Non-pigmented ciliary epithelial cell (primary cell): ENCODE measurements around the gene ARID2.

Source experiments
- DNase-seq: peaks from one replicate; pipeline ENCODE4 v3.0.0-alpha.2; 2010; ENCODE audit warnings: low read depth

Gene ARID2

DNA sequence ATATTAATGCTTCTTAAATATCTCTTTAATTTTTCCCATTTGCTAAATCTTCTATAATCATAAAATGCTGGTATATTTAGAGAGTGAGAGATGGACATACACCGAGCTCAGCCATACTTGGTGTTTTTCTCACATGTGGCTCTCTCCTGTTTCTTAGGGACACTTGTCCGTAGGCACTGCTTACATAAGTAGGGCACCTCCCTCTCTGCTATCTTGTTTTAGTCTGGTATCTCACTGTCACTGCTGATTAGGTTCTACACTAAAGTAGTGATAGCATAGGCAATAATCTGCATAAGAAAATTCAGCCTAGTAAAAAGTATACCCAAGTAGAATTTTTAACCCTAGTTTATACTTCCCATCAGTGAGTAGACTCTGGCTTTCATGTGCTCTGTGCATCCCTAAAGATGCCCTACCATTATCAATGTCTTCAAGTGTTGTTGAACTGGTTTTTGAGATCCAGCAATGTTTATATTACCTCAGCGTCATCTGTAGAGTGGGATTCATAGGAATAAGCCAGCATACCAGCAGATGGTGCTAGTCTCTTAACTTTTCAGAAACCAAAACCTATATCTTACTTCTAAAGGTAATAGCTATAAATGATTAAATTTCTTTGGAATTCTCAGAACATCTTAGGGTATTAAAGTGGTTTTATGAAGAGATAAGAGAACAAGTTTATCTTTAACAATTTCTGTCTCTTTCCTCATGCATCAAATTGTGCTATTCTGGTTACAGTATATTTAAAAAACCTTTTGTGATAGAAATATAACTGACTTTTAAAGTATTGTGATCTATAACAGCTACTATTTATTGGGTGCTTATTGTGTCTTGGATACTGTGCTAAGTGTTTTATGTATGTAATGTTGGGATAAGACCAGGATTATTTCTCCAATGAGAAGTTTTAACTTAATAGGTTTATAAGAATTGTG lies 32.9 kb downstream of the ARID2 start:
- DNase-seq, result peak; percentile 24

DNA sequence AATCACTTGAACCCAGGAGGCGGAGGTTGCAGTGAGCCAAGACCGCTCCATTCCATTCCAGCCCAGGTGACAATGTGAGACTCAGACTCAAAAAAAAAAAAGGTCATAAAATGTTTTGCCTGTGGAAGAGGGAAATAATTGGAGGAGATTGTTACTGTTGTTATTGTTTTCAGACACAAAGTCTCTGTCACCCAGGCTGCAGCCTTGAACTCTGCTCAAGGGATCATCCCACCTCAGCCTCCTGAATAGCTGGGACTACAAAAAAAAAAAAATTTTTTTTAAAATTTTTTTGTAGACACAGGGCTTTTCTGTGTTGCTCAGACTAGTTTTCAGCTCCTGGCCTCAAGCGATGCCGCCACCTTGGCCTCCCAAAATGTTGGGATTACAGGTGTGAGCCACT lies 33.9 kb downstream of the ARID2 start:
- no peak for DNase-seq

DNA sequence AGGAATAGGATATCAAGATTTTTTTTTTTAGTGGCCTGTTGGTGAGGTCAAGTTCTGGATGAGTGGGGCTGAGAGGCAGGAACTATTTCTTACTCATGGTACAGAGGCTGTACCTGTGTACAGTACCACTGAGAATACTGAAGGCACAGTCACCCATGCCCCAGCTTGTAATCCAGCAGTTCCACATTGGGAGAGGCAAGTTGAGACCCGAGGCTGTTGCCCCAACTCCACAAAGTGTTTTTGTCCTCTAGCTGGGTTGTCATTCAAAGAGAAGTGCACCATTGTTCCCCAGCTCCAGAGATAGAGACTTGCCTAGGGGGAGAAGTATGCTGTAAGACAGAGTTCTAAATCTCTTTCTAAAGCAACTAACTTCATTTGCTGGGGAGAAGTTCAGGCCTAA lies 38.7 kb downstream of the ARID2 start:
- DNase-seq, result no peak

DNA sequence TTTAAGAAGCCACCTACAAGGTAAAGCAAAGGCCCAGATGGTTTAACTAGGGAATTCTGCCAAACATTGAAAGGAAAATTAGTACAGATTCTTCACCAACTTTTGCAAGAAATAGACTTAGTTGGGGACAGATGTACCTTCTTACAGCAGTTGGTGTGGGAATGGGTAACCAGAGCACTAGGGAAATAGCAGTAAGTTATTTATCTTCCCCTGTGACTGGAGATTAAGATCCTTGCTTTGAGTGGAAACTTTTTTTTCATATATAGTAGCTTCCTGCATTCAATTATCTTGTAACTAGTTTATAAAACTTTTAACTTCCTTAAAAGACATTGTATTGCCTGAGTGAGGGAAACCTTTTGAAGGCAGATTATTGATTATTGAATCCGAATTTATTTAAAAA lies 44.2 kb downstream of the ARID2 start:
- DNase-seq, result no peak

DNA sequence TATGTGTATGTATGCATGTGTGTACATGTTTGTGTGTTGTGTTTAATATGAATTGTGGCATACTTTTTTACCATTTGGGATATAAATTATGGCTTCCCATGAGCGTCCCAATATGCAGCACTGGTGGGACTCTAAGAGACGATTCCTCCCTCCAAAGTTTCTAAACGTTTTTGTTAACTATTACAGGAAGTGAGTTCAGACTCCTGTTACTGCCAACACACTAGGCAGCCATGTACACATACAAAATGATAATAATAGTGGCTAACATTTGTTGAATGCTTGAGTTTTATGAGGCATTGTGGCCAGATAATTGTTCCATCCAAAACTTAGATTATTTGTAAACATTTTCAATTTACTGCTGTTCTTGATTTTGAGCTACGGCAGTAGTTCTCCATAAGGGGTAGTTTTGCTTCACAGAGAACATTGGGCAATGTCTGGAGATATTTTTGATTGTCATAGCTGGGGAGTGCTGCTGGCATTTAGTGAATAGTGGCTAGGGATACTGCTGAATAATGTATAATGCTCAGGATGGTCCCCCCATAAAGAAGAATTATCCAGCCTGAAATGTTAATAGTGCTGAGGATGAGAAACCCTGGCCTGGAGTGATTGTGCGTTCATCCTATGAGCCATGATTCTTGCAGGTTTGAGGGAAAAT lies 45.1 kb downstream of the ARID2 start:
- no peak for DNase-seq

DNA sequence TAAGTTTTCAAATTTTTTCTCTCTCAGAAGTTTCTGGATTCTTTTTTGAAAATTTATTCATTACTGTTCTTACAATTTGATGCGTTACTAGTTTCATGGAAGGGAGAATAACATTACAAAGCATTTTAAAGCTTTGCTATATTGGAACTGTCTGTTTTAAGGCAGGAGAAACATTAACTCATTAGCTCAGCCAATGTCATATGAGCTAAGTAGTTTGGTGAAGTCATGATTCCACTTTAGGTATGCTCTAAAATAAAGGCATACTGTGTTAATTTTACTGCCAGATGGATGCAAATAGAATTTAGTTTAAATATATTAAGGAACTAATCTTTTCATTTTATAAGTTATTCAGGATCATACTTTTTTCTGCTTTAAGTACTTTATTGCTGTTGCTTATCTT lies 46.0 kb downstream of the ARID2 start:
- no peak for DNase-seq

GRCh38 chr12:45775964-45776363 lies 46.5 kb downstream of the ARID2 start:
- DNase-seq, result no peak

DNA sequence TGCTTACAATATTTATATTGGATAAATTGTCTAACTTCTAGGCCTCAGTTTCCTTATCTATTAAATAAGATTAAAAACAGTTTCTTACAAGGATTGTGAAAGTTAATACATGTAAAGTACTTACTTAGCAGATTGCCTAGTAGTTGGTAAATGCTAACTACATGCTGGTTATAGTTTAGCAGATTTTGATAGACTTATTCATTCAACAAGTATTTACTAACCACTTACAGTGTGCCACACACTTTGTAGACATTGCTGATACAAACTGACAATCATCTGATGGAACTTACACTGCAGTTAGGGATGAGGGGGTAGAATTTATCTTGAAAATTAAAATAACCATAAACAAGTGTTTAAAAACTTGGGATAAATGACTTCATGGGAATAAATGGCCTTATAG lies 50.4 kb downstream of the ARID2 start:
- no peak for DNase-seq

- DNase-seq, result no peak
These were observed 51.6 kb downstream of the ARID2 start for GRCh38 chr12:45781080-45781479.

DNA sequence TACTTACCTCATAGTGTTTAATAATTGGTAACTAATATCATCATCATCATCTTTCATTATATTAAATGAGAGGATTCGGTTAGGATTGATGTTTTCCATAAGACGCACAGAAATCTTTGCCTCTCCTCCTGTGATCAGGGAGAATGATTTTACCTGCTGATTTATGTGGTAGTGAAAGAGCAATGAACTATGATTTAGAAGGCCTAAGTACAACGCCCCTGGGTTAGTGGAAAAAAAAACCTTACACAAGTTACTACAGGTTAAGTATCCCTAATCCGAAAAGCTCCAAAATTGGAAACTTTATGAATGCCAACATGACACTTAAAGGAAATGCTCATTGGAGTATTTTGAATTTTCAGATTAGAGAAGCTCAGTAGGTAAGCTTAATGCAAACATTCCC lies 55.8 kb downstream of the ARID2 start:
- no peak for DNase-seq

GRCh38 chr12:45789025-45789424 lies 59.5 kb downstream of the ARID2 start:
- no peak for DNase-seq

GRCh38 chr12:45794422-45794821 lies 64.9 kb downstream of the ARID2 start:
- no peak for DNase-seq

GRCh38 chr12:45801625-45802024 lies 72.1 kb downstream of the ARID2 start:
- no peak for DNase-seq

GRCh38 chr12:45803111-45803510 lies 73.6 kb downstream of the ARID2 start:
- DNase-seq, result no peak

DNA sequence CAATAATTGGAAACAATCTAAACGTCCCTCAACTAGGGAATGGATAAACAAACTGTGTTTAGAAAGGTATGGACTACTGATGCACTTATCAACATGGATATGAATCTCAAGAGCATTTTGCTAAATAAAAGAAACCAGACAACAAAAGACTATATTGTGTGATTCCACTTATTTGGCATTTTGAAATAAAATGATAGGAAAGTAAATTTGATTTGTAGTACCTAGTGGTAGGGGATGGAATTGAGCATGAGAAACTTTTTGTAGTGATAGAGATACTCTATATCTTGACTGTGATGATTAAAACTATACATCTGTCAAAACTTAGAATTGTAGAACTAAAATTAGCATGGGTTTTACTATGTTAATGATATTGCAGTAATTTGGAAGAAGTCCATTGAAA lies 87.1 kb downstream of the ARID2 start:
- DNase-seq, result no peak

DNA sequence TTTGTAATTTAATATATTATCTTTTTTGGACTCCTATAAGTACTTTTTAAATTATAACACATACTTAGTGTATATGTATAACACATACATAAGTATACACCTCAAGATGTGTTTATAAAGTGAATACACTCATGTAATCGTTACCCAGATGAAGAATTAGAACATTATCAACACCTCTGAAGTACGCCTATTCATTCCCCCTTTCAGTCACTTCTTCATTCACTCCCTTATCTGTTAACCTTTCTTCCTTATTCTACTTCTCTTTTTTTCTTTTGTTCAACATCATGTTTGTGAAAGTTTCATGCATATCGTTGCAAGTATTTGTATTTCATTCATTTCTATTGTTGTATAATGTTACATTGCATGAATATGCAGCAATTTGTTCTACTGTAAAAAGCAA lies 98.5 kb downstream of the ARID2 start:
- DNase-seq, result no peak

DNA sequence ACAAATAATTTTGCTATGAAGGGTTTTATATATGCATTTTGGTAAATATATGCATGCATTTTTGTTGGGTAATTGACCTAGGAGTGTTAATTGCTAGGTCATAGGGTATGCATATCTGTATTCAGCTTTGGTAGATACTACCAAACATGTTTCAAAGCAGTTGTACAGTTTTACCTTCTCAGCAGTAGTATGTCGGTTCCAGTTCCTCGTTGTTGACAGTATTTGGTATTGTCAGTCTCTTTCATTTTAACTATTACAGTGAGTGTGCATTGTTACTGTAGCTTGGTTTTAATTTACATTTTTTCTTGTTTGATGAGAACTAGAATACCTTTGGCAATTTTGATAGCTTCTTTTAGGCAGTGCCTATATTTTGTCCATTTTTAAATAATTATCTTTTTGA lies 98.9 kb downstream of the ARID2 start:
- DNase-seq, result no peak

DNA sequence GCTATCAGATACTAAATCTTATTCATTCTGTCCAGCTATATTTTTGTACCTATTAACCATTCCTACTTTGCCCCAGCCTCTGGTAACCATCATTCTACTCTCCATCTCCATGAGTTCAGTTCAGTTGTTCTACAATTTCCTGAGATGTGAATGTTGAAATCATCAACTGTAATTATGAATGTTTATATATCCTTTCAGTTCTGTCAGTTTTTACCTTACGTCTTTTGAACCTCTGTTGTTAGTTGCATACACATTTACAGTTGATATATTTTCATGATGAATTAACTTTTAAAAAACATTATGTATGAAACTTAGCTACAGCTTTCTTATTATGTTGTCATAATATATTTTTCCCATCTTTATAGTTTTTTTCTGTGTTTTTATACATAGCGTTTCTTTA lies 102.1 kb downstream of the ARID2 start:
- DNase-seq, result no peak

DNA sequence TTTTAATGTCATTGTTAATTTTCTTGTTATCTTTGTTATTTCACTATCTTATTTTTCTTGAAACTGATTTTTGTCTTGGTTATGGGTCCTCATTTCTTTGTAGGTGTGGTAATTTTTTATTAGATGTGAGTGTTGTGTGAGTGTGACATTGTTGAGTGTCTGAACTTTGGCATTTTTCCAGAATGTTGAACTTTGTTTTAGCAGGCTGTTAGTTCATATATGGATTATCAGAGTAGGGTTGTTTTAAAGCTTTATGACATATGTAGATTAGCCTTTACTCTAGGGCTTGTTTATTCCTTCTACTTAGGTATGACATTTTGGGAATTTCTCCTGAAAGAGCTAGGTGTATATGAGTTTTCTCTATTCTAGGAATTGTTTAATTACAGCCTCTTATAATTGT lies 103.9 kb downstream of the ARID2 start:
- no peak for DNase-seq

DNA sequence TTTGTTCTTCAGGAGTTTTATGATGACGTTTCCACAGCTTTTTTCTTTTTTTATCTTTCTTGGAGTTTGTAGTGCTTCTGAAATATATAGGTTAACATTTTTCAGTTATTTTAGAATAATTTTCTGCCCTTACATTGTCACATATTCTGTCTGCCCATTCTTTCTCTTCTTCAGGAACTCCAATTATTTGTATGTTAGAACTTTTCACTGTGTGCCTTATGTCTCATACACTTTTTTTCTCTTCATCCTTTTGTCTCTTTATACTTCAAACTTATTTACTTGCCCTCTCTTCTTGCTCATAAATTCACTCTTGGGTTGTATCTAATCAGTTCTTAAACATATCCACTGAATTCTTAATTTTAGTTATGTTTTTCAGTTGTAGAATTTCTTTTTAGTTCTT lies 105.3 kb downstream of the ARID2 start:
- DNase-seq, result no peak

DNA sequence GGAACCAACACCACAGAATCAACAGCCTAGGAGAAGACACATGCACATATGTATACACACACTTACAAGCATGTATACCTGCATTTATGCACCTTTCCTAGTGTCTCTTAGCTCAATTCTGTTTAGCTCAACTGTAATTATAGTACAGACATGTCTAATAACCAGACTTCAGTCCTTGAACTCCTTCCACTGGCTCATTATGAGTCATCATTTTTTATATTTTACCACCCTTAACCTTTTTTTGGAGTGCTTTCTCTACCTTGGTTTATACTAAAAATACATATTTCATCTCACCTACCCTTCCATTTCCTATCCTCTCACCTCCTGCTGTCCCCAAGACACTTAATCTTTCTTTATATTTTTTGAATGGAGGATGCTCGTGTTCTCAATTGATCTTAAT lies 110.4 kb downstream of the ARID2 start:
- DNase-seq, result no peak

DNA sequence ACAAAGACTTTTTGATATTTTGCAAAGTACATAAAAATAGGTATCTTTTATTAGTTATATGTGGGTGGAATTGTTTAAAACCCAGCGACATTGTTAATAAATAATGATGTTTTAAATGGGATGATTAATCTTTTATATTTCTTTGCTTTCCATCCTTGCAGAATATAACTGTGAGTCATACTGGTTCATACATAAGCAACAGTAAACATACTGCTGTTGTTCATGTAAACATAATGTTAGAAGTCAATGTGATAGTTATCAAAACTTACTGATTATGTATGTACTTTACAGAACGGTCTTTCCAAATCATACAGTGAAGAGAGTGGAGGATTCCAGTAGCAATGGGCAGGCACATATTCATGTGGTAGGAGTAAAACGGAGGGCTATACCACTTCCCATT lies 119.8 kb downstream of the ARID2 start:
- no peak for DNase-seq

GRCh38 chr12:45850302-45850701 lies 120.8 kb downstream of the ARID2 start:
- no peak for DNase-seq

GRCh38 chr12:45852508-45852907 lies 123.0 kb downstream of the ARID2 start:
- no peak for DNase-seq
